Neural crest cell (in vitro differentiated cells): ENCODE results near the gene FXYD1. TPM values are rescaled to one million over a fixed set of nuclear protein-coding genes. Genes with fewer than 3 reads are reported as not detected.
"Not testable (repeated sequence)": the region's sequence is repeated elsewhere in the genome, so short reads cannot be mapped to it uniquely, and the experiment has no call there.

ENCODE experiments used
- DNase-seq: peaks from one replicate; pipeline ENCODE4 v3.0.0; 2021; ENCODE audit warnings: low read depth, mixed read lengths, low spot score
- H3K27ac Mint-ChIP-seq: one replicate; pipeline ENCODE4 v1.8.0; 2021; ENCODE audit warnings: mild to moderate bottlenecking, mixed read lengths; ENCODE audit not compliant: unreplicated experiment
- H3K27me3 Mint-ChIP-seq: 2 replicates; pipeline ENCODE4 v1.8.0; 2021; ENCODE audit warnings: low read depth, mild to moderate bottlenecking, mixed read lengths
- H3K36me3 Mint-ChIP-seq: 2 replicates; pipeline ENCODE4 v1.8.0; 2021; ENCODE audit warnings: low read depth, mild to moderate bottlenecking, mixed read lengths
- H3K4me1 Mint-ChIP-seq: 2 replicates; pipeline ENCODE4 v1.8.0; 2021; ENCODE audit warnings: mixed read lengths
- H3K4me3 Mint-ChIP-seq: one replicate; pipeline ENCODE4 v1.8.0; 2021; ENCODE audit warnings: mild to moderate bottlenecking, mixed read lengths
- H3K9me3 Mint-ChIP-seq: 2 replicates; pipeline ENCODE4 v1.8.0; 2021; ENCODE audit warnings: mixed read lengths
- total RNA-seq: library from RNA; stranded (reverse); gene quantifications from 2 replicates; pipeline ENCODE4 v1.2.1, GENCODE V29; 2021
- TF ChIP-seq, protein P1 (sequence below): fragments of 200-600 bp; sonication (generic); conservative IDR thresholded peaks from 2 replicates; pipeline ENCODE4 v1.5.0; 2021; ENCODE audit warnings: antibody characterized with exemption, mild to moderate bottlenecking

FXYD1 gene
- total RNA-seq, 1 donor from 2014 or later: 4.2 TPM

- no peak for DNase-seq
- H3K4me3 Mint-ChIP-seq: no peak overlapping the region
- no peaks in the 10 kb centered on the region for H3K36me3 Mint-ChIP-seq
- H3K9me3 Mint-ChIP-seq: no peaks in the 10 kb centered on the region
- H3K27me3 Mint-ChIP-seq: no peaks in the 10 kb centered on the region
- H3K27ac Mint-ChIP-seq: no peak overlapping the region
- peaks cover 13% of the 10 kb centered on the region for H3K4me1 Mint-ChIP-seq
- TF ChIP-seq, protein P1, sequence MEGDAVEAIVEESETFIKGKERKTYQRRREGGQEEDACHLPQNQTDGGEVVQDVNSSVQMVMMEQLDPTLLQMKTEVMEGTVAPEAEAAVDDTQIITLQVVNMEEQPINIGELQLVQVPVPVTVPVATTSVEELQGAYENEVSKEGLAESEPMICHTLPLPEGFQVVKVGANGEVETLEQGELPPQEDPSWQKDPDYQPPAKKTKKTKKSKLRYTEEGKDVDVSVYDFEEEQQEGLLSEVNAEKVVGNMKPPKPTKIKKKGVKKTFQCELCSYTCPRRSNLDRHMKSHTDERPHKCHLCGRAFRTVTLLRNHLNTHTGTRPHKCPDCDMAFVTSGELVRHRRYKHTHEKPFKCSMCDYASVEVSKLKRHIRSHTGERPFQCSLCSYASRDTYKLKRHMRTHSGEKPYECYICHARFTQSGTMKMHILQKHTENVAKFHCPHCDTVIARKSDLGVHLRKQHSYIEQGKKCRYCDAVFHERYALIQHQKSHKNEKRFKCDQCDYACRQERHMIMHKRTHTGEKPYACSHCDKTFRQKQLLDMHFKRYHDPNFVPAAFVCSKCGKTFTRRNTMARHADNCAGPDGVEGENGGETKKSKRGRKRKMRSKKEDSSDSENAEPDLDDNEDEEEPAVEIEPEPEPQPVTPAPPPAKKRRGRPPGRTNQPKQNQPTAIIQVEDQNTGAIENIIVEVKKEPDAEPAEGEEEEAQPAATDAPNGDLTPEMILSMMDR: no peak
Observed at GRCh38 chr19:35099897-35100275, 38.7 kb upstream of the FXYD1 start.

DNA sequence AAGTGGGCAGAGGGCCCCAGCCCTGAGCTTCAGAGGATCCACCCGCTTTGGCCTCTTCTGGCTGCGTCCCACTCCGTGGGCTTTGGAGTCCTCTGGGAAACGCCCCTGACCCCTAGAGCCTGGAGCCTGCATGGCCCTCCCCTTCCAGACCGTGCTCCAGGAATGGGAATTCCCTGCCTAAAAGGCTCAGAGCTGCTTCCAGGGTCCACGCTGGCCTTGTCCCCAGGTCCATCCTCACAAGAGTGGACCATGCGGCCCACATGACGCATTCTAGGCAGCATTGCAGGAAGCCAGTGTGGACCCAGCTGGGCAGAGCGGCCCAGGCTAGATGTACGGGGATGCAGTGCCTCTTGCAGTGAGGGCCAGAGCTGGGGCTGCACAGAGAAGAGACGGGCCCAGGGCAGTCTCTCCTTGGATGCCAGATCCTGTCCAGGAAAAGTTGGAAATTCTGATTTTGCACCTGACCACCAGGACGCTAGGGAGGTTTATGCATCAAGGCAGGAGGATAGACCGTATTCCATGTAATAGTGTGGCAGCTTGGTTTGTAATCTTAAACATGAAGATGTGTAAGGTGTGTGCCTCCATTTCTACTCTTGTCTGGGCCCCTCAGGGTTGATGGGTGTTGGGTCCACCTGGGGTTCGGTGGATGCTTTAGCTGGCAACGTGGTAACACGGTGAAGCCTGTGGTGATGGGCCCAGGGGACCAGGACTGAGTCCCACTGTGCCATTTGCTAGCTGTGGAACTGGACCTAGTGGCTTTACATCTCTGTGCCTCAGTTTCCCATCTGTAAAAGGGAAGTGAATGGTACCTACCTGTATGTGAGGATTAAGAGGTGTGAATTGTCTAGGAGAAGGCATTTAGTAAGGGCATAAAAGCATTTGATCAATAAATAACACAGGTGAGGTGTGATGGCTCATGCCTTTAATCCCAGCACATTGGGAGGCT lies 37.8 kb upstream of the FXYD1 start:
- Mint-ChIP-seq H3K4me1 (peaks cover 12% of the 10 kb centered on the region), H3K9me3 (no peaks in the 10 kb centered on the region), H3K4me3 (no peak overlapping the region), H3K27me3 (no peaks in the 10 kb centered on the region), H3K36me3 (no peaks in the 10 kb centered on the region), H3K27ac (peak overlapping the region; percentile 6)
- DNase-seq: no peak
- TF ChIP-seq, protein P1: no peak

DNA sequence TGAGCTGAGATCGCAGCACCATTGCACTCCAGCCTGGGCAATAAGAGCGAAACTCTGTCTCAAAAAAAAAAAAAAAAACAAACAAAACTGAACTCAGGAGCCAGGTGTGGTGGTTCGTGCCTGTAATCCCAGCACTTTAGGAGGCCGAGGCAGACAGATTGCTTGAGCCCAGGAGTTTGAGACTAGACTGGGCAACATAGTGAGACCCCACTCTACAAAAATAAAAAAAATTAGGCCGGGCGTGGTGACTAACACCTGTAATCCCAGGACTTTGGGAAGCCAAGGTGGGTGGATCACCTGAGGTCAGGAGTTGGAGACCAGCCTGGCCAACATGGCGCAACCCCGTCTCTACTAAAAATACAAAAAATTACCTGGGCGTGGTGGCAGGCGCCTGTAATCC lies 36.7 kb upstream of the FXYD1 start:
- not testable (repeated sequence) for H3K9me3 Mint-ChIP-seq, H3K27ac Mint-ChIP-seq, H3K4me3 Mint-ChIP-seq, H3K27me3 Mint-ChIP-seq, DNase-seq, H3K36me3 Mint-ChIP-seq
- H3K4me1 Mint-ChIP-seq: peaks cover 14% of the 10 kb centered on the region

- DNase-seq, H3K27me3 Mint-ChIP-seq, H3K9me3 Mint-ChIP-seq, H3K36me3 Mint-ChIP-seq, H3K4me3 Mint-ChIP-seq: not testable (repeated sequence)
- peaks cover 26% of the 10 kb centered on the region for H3K4me1 Mint-ChIP-seq
- H3K27ac Mint-ChIP-seq: peak overlapping the region; percentile 76
Observed at GRCh38 chr19:35103614-35104013, 35.0 kb upstream of the FXYD1 start.

DNA sequence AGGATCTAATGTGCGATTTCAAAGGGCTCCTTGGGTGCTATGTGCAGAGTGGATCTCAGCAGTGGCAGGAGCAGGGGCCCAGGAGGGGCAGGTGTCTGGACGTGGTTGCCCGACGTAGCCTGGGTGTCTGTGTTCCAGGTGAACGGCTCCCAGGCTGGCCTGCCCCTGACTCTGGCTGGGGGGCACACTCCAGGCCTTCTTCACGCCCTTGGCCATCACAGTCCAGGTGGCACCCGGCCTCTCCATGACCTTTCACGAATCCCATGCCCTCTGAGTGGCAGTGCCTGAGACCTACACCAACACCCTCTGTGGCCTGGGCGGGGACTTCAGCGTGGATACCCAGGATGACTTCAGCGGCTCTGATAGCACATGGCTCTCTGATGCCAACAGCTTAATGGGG lies 34.3 kb upstream of the FXYD1 start:
- H3K36me3 Mint-ChIP-seq: no peaks in the 10 kb centered on the region
- no peak overlapping the region for H3K4me3 Mint-ChIP-seq
- H3K9me3 Mint-ChIP-seq: peaks cover 4% of the 10 kb centered on the region
- no peaks in the 10 kb centered on the region for H3K27me3 Mint-ChIP-seq
- H3K4me1 Mint-ChIP-seq: peaks cover 29% of the 10 kb centered on the region
- H3K27ac Mint-ChIP-seq: no peak overlapping the region
- TF ChIP-seq, protein P1: no peak
- no peak for DNase-seq

GRCh38 chr19:35105047-35105410 lies 33.6 kb upstream of the FXYD1 start:
- TF ChIP-seq, protein P1: no peak
- Mint-ChIP-seq H3K9me3 (peaks cover 4% of the 10 kb centered on the region), H3K4me1 (peaks cover 29% of the 10 kb centered on the region), H3K36me3 (no peaks in the 10 kb centered on the region), H3K27ac (no peak overlapping the region), H3K27me3 (no peaks in the 10 kb centered on the region), H3K4me3 (no peak overlapping the region)
- DNase-seq: no peak
